GM19467 (cell line): ENCODE data around the gene MX1.
"Not testable (repeated sequence)": the region's sequence is repeated elsewhere in the genome, so short reads cannot be mapped to it uniquely, and the experiment has no call there.

Experiments used
- ATAC-seq: cut with Tn5 transposase; IDR thresholded peaks from one replicate; pipeline ENCODE4 v1.9.1; 2021; ENCODE audit warnings: mild to moderate bottlenecking, moderate library complexity; ENCODE audit not compliant: unreplicated experiment

The MX1 gene

GRCh38 chr21:41406340-41406739, 19.7 kb upstream of the MX1 start:
- ATAC-seq, result no peak

DNA sequence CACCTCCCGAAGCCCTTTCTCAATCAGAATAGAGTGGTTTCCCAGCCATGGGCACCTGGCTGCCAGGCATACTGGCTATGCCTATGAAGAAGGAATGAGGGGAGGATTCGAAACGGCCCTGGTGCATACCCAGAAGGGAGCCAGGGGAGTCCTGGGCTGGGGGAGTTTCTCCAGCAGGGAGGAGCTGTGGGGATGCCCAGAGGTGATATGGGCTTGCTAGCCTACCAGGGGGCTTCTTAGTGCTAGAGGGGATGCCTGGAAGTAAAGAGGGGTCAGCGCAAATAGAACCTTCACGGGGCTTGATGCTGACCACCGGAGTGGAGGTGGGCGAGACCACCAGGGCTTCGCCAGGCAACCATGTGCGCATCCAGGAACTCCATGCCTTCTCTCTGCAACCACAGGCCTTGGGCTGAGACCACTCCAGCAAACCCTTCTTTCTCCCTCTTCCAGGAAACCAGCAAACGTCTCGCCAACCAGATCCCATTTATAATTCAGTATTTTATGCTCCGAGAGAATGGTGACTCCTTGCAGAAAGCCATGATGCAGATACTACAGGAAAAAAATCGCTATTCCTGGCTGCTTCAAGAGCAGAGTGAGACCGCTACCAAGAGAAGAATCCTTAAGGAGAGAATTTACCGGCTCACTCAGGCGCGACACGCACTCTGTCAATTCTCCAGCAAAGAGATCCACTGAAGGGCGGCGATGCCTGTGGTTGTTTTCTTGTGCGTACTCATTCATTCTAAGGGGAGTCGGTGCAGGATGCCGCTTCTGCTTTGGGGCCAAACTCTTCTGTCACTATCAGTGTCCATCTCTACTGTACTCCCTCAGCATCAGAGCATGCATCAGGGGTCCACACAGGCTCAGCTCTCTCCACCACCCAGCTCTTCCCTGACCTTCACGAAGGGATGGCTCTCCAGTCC, 18.2 kb upstream of the MX1 start:
- no peak for ATAC-seq

DNA sequence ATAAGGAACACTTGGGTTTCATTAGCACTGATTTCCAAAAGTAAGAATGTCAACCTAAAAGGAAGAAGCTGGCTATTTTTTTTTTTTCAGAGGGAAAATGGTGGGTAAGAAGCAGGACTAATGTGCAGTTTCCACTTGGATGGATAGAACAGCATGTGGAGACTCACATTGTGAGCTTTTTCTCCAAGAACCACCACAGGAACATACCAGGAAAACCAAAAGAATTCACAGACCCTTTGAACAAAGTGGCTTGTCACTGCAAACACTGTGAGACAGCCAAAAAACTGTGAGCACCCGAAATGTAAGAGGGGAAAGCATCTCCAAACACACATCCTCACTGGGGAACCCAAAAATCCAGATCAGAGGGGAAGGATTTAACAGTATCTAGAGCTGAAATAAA, 15.7 kb upstream of the MX1 start:
- ATAC-seq, result no peak

- no peak for ATAC-seq
Measured at GRCh38 chr21:41410767-41411448, 15.1 kb upstream of the MX1 start.

GRCh38 chr21:41411449-41412089, 14.5 kb upstream of the MX1 start:
- no peak for ATAC-seq

DNA sequence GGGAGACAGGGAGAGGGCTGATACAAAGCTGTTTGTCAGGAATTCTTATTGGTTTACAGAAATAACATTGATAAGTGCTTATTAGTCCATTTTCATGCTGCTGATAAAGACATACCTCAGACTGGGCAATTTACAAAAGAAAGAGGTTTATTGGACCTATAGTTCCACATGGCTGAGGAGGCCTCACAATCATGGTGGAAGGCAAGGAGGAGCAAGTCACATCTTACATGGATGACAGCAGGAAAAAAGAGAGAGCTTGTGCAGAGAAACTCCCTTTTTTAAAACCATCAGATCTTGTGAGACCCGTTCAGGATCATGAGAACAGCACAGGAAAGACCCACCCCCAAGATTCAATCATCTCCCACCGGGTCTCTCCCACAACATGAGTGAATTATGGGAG, 8.5 kb upstream of the MX1 start:
- not testable (repeated sequence) for ATAC-seq

GRCh38 chr21:41418393-41418792, 7.6 kb upstream of the MX1 start:
- ATAC-seq, result no peak

DNA sequence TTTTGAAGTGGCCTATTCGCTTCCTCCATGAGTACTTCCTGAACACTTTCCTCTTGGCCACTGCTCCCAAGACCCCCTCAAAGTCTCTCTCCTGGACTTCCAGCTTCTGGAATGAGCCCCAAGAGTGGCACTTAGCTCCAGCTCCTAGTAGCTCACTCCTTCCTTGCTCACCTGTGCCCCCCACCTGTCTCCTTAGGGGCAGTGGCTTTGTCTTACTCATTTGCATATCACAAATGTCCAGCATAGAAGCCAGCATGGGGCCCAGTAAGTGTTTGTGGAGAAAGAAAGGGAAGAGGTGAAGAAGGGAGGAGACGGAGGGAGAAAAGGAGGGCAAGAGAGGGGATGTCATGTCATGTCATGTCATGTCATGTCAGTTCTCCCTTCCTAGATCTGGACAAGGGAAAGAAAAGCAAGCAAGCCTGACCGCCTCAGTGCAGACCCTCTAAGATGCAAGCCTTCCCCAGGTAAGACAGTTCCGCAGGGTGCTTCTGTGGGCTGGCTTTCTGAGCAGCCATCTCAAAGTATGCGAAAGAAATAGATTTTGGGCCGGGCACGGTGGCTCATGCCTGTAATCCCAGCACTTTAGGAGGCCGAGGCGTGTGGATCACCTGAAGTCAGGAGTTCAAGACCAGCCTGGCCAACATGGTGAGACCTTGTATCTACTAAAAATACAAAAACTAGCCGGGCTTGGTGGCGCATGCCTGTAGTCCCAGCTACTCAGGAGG, 6.9 kb upstream of the MX1 start:
- no peak for ATAC-seq

GRCh38 chr21:41419921-41420862, 5.8 kb upstream of the MX1 start:
- ATAC-seq, result peak; percentile 81

DNA sequence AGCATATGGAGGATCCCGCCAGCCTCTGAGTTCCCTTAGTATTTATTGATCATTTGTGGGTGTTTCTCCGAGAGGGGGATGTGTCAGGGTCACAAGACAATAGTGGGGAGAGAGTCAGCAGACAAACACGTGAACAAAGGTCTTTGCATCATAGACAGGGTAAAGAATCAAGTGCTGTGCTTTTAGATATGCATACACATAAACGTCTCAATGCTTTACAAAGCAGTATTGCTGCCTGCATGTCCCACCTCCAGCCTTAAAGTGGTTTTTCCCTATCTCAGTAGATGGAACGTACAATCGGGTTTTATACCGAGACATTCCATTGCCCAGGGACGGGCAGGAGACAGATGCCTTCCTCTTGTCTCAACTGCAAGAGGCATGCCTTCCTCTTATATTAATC, 5.0 kb upstream of the MX1 start:
- not testable (repeated sequence) for ATAC-seq

- no peak for ATAC-seq
Measured at GRCh38 chr21:41422546-41423304, 3.3 kb upstream of the MX1 start.

DNA sequence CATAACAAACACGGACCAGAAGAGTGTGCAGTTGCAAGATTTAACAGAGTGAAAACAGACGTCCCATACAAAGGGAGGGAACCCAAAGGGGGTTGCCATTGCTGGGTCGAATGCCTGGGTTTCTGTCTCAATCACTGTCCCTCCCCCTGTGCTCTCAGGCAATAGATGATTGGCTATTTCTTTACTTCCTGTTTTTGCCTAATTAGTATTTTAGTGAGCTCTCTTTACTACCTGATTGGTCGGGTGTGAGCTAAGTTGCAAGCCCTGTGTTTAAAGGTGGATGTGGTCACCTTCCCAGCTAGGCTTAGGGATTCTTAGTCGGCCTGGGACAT, 2.8 kb upstream of the MX1 start:
- ATAC-seq, result not testable (repeated sequence)

- no peak for ATAC-seq
Measured at GRCh38 chr21:41425588-41425953, 468 bp upstream of the MX1 start.

DNA sequence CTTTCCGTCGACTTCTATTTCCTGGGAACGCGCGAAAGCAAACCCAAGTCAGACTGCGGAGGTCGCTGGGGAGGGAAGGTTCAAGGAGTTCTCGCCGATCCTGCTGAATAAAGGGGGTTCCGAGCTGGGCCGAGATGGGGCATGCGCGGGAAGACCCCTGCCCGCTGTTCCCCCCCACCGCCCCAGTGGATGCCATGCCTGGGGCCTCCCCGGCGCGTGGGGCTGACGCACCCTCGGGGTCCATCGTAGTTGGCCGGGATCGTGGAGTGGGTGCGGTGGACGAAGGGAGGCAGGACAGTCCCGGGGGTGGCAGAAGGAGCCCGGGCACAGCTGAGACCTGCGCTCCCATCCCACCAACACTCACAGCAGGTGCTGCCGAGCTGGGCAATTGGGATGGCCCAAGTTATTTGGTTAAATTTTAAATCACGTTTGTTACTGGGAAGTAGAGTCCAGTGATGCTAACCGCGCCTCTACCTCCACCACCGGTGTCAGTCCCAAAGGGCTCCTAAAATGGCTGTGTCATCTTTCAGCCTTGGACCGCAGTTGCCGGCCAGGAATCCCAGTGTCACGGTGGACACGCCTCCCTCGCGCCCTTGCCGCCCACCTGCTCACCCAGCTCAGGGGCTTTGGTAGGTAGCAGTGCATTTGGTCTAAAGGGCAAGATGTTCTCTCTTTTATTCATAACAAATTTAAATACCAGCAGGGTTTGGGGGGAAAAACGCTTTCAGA, 801 bp downstream of the MX1 start:
- no peak for ATAC-seq

GRCh38 chr21:41427556-41427955, 1.5 kb downstream of the MX1 start:
- no peak for ATAC-seq

DNA sequence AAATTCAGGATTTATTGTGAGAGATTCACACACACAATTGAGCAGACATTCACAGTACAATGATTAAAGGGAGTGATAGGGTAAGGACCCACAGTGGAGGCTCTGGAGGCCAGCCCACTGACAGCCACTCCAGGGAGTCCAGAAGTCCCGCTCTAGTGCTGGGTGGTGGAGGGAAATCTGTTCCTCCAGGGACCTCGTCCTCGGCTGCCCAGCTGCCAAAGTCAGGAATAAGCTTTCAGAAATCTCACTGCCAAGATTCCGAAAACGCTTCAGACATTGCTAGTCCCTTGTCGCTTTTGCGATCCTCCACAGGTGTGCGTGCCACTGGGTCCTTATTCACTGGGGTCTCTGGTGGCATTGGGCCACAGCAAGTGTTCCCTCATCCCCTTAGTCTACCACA, 2.3 kb downstream of the MX1 start:
- ATAC-seq, result no peak

- ATAC-seq, result no peak
Measured at GRCh38 chr21:41428847-41429246, 2.8 kb downstream of the MX1 start.

DNA sequence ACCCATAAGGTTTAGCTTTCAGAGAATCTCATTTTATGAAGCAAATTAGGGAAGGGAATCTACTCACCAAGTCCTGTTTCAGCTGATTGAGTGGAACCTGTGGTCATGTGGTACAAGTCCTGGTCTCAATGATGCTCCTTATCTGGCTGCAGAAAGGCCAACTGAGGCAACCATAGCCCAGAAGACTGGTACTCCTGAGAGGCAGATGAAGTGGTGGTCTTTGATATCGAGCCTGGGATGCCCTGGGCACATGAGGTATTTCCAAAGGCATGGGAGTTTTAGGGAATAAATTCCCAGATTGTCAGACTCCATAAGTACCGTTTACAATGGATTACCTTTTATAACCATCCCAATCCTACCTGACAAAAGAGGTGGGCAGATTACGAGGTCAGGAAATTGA, 3.3 kb downstream of the MX1 start:
- ATAC-seq, result no peak
